Epithelial cell of proximal tubule (primary cell): ENCODE results near the gene HEPN1. TPM values are rescaled to one million over a fixed set of nuclear protein-coding genes. Genes with fewer than 3 reads are reported as not detected.

Experiments
- DNase-seq: peaks from one replicate; pipeline ENCODE4 v3.0.0-alpha.2; 2011; ENCODE audit warnings: low read depth
- H3K4me3 ChIP-seq: 2 replicates; pipeline ENCODE4 v1.5.1; 2011; ENCODE audit warnings: low read depth, mild to moderate bottlenecking, low read length
- total RNA-seq: library from RNA; depleted of rRNA; stranded (reverse); fragments of >200 nt; gene quantifications from 2 replicates; pipeline ENCODE4 v1.2.3, GENCODE V29; 2015
- TF ChIP-seq, protein P1 (sequence below): conservative IDR thresholded peaks from 2 replicates; pipeline ENCODE4 v1.5.1; 2012; ENCODE audit warnings: low read depth, mild to moderate bottlenecking, low read length

The HEPN1 gene
- total RNA-seq, 1 donor from 2014 or later = not detected

DNA sequence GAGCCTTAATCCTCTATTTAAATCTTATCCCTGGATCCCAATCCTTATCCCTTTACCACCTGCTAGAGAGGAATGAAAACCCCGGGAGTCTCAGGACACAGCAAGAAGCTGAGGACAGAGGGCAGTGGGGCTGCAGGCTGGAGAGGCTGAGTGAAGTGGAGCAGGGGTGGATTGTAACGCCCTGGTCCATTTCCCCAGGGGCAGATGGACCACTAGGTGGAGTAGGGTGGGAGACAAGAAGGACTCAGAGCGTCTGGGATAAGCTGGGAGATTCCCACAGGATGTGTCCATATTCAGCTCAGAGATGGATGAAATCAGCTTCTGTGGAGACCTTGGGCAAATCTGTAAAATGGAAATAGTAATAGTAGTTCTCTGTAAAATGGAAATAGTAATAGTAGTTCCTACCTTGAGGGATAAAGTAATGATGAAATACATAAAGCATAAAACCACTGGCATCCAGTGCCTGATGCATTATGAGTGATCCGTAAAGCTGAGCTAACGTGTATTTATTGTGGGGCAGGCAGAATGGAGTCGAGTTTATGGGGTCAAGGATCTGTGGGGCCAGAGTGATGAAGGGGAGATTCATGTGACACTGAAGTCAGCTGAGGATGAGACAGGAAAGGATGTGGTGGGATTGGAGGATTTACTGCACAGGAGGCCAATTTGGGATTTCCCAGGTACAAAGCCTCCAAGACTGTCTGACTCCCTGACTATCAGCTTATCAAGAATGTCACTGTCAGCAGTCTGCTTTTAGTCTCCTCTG, 19.5 kb upstream of the HEPN1 start:
- no peak overlapping the region for H3K4me3 ChIP-seq
- DNase-seq = no peak
- TF ChIP-seq, protein P1, sequence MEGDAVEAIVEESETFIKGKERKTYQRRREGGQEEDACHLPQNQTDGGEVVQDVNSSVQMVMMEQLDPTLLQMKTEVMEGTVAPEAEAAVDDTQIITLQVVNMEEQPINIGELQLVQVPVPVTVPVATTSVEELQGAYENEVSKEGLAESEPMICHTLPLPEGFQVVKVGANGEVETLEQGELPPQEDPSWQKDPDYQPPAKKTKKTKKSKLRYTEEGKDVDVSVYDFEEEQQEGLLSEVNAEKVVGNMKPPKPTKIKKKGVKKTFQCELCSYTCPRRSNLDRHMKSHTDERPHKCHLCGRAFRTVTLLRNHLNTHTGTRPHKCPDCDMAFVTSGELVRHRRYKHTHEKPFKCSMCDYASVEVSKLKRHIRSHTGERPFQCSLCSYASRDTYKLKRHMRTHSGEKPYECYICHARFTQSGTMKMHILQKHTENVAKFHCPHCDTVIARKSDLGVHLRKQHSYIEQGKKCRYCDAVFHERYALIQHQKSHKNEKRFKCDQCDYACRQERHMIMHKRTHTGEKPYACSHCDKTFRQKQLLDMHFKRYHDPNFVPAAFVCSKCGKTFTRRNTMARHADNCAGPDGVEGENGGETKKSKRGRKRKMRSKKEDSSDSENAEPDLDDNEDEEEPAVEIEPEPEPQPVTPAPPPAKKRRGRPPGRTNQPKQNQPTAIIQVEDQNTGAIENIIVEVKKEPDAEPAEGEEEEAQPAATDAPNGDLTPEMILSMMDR = peak; percentile 10

DNA sequence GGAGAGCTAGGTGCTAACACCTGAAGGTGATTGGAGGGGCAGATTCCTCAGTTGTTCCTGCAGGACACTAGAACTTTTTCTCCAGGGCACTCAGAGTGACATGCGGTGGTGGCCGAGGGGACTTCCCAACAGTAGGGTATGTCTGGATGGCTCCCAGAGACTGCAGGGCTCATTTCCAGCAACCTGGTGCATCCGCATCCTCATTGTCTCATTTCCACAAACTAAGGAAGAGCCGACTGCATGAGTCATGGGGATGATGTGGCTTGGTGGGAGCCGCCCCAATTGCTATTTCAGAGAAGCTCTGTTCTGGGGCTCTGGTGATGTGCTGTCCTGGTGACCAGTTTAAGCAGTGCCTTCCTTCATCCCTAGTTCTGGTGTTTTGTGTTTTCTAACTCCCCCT, 18.6 kb upstream of the HEPN1 start:
- no peak for DNase-seq
- TF ChIP-seq, protein P1 = no peak
- no peak overlapping the region for H3K4me3 ChIP-seq

DNA sequence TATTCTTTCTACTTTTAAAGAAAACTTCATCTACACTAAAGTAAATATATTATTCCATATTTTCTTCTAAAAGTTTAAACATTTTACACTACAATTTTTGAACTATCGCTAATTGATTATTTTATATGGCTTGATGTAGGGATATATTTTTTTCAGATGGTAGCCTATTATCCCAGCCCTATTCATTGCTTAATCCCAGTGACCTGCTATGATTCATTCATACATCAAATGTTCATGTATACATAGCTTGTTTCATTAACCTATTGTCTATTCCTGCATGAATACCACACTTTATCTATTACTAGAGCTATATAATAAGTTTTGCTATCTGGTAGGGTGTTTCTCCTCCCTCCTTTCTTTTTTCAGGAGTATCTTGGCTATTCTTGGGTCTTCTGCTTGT, 16.4 kb upstream of the HEPN1 start:
- TF ChIP-seq, protein P1 = no peak
- DNase-seq = no peak
- no peak overlapping the region for H3K4me3 ChIP-seq

DNA sequence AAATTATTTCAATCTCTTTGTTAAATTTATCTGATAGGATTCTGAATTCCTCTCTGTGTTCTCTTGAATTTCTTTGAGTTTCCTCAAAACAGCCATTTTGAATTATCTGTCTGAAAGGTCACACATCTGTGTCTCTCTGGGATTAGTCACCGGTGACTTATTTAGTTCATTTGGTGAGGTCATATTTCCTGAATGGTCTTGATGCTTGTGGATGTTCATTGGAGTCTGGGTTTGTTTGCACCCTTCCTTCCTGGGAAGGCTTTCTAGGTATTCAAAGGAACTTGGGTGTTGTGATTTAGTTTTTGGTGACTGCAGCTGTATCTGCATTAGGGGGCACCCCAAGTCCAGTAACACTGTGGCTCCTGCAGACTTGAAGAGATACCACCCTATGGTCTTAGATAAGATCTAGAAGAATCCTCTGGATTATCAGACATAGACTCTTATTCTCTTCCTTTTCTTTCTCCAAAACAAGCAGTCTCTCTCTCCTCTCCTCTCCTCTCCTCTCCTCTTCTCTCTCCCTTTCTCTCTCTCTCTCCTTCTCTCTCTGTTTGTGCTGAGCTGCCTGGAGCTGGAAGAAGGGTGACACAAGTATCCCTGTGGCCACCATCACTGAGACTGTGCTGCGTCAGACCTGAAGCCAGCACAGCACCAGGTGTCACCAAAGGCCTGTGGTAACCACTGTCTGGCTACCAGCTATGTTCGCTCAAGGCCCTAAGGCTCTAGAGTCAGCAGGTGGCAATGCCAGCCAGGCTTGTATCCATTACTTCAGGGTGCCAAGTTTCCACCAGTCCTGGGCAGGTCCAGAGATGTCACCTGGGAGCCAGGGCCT, 3.3 kb upstream of the HEPN1 start:
- DNase-seq = no peak
- TF ChIP-seq, protein P1 = no peak
- no peak overlapping the region for H3K4me3 ChIP-seq

DNA sequence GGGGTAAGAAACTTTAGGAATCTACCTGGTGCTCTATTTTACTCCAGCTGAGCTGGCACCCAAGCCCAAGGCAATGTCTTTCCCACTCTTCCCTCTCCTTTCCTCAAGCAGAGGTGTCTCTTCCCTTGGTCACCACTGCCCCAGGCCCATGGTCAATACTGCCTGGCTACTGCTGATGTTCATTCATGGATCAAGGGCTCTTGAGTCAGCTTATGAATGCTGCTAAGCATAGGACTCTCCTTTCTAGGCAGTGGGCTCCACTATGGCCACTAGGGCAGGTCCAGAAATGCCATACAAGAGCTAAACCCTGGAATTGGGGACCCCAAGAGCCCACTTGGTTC, 2.7 kb upstream of the HEPN1 start:
- no peak for DNase-seq

DNA sequence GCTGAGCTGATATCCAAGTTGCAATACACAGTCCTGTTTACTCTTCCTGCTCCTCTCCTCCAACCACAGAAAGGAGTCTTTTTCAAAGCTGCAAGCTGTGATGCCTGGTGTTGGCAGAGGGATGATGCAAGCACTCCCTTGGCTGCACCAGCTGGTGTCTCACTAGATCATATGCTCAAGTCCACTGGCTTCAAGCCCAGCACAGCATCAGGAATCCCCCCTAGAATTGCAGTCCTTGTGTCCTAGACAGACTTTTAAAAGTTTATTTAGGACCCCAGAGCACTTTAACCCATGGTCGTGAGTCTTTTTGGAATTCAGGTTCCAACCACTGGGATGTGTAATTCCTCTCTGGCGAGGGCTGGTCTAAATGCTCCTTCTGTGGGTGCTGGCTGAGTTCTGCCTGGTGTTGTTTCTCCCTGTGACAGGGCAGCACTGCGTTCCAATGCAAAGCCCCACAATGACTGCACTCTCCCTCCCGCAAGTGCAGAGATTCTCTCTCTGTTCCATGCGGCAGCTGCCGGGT, 1.9 kb upstream of the HEPN1 start:
- DNase-seq = no peak
- TF ChIP-seq, protein P1 = no peak
- H3K4me3 ChIP-seq = no peak overlapping the region

More for the DNA sequence above, 2.7 kb upstream of the HEPN1 start:
- TF ChIP-seq, protein P1 = no peak
- no peak overlapping the region for H3K4me3 ChIP-seq
